ENCODE measurements around the gene SLC35F1. TPM values are rescaled to one million over a fixed set of nuclear protein-coding genes. Genes with fewer than 3 reads are reported as not detected.

Gene SLC35F1
- polyA plus RNA-seq, 2 of the 4 experiments (the other 2 are of a cell fraction), result 0.01 TPM; not detected in 1

GRCh38 chr6:118307581-118307980 lies 400.5 kb downstream of the SLC35F1 start:
- Histone ChIP-seq H3K27ac (no peak overlapping the region), H3K9me3 (no peaks in the 10 kb centered on the region), H3K4me2 (no peak overlapping the region), H3K4me1 (no peaks in the 10 kb centered on the region), H3K4me3 (no peak overlapping the region)
- CTCF ChIA-PET, result no interaction called here
- ATAC-seq (no peak), FAIRE-seq (no peak), DNase-seq (ENCODE audit: low read depth in 1 of 2, low spot score in 1 of 2) (no peak)
- no peak for TF ChIP-seq GATA3 (IDR thresholded peaks at IDR 0.05; ENCODE audit: borderline replicate concordance)
- TF ChIP-seq ZFP36 (IDR thresholded peaks at IDR 0.05; ENCODE audit: borderline replicate concordance, partially characterized antibody), result no peak
- TF ChIP-seq EHMT2 (IDR thresholded peaks at IDR 0.05; ENCODE audit: low read depth), result no peak
- TF ChIP-seq RNF2 (IDR thresholded peaks at IDR 0.05; ENCODE audit: borderline replicate concordance, low read depth), result no peak
- no peak for TF ChIP-seq CTCF (IDR thresholded peaks at IDR 0.05)
- TF ChIP-seq ESRRA (IDR thresholded peaks at IDR 0.05; ENCODE audit: borderline replicate concordance, low read length), result no peak
- no peak for TF ChIP-seq TFCP2L1 (CRISPR knock-in tag; IDR thresholded peaks at IDR 0.05)
- TF ChIP-seq REST (IDR thresholded peaks at IDR 0.05), result no peak
- TF ChIP-seq PBX3 (IDR thresholded peaks at IDR 0.05), result no peak
- TF ChIP-seq FOXS1 (CRISPR knock-in tag; IDR thresholded peaks at IDR 0.05), result no peak
- no peak for TF ChIP-seq USF2 (IDR thresholded peaks at IDR 0.05)
- TF ChIP-seq ZC3H11A (IDR thresholded peaks at IDR 0.05), result no peak
- POLR2A ChIA-PET, result no interaction called here
- WGBS (ENCODE audit: missing lambda C conversion rate), result 27% methylated on average over 8 of the region's 8 CpGs

GRCh38 chr6:118309337-118310093 lies 402.5 kb downstream of the SLC35F1 start:
- Histone ChIP-seq H3K4me2 (no peak overlapping the region), H3K27ac (no peak overlapping the region), H3K9me3 (no peaks in the 10 kb centered on the region), H3K4me3 (no peak overlapping the region), H3K4me1 (no peaks in the 10 kb centered on the region)
- TF ChIP-seq EHF (CRISPR knock-in tag; IDR thresholded peaks at IDR 0.05) (no peak), HOXA7 (CRISPR knock-in tag; IDR thresholded peaks at IDR 0.05) (no peak), CEBPB (IDR thresholded peaks at IDR 0.05) (no peak), FOXS1 (CRISPR knock-in tag; IDR thresholded peaks at IDR 0.05) (no peak), RNF2 (IDR thresholded peaks at IDR 0.05; ENCODE audit: borderline replicate concordance, low read depth) (no peak)
- DNase-seq (ENCODE audit: low read depth in 1 of 2, low spot score in 1 of 2), result no peak
- WGBS (ENCODE audit: missing lambda C conversion rate), result 9% methylated on average over 2 of the region's 2 CpGs
- POLR2A ChIA-PET, result no interaction called here
- no peak for FAIRE-seq
- ATAC-seq, result no peak
- CTCF ChIA-PET, result interaction anchor here (1.4 kb wide), 1 partner anchor 23 kb away, joined by 5 read pairs; no protein-coding TSS in a partner anchor
